A549 (cell line): ENCODE data around the gene OR2A14. TPM values are rescaled to one million over a fixed set of nuclear protein-coding genes. Genes with fewer than 3 reads are reported as not detected.

Experiments
- ATAC-seq, 2 experiments: fragments of 200-7000 bp in 1 of 2; fragments of >200 bp in 1 of 2; cut with Nextera tagmentation in 1 of 2; cut with Tn5 transposase in 1 of 2; 3 replicates each; pipeline versions ENCODE4 v1.8.0 to v1.9.1; 2018 to 2020; ENCODE audit warnings: mild to moderate bottlenecking in 1 of 2, moderate library complexity in 1 of 2
- CTCF ChIA-PET: fragments of 300-600 bp; sonication (Branson Sonifier 250); formaldehyde crosslinking; extraction: SDS; loops from one replicate; lab custom pipeline; 2021; ENCODE audit warnings: antibody characterized with exemption, inconsistent platforms; lab: Yijun Ruan, JAX
- POLR2A ChIA-PET: fragments of 350-600 bp; formaldehyde crosslinking; extraction: SDS; loops from one replicate; lab custom pipeline; 2021; ENCODE audit warnings: antibody characterized with exemption, inconsistent platforms; lab: Yijun Ruan, JAX
- DNase-seq, 2 experiments: peaks; one replicate each; pipeline versions ENCODE4 v3.0.0 to v3.0.0-alpha.2; 2011 to 2016; ENCODE audit warnings: low read depth in 1 of 2, low spot score in 1 of 2
- FAIRE-seq: peaks from 2 replicates; lab custom pipeline; 2011; peaks lifted over from hg19 to GRCh38; lab: Jason Lieb, UNC
- H3K27ac ChIP-seq, 2 experiments: fragments of >200 bp; sonication (Bioruptor Twin); formaldehyde crosslinking; 3 replicates each; pipeline ENCODE4 v1.5.1; 2016 to 2017
- H3K4me1 ChIP-seq: fragments of >200 bp; sonication (Bioruptor Twin); formaldehyde crosslinking; 3 replicates; pipeline ENCODE4 v1.6.1; 2016
- H3K4me2 ChIP-seq: fragments of >200 bp; sonication (Bioruptor Twin); formaldehyde crosslinking; 3 replicates; pipeline ENCODE4 v1.6.1; 2016
- H3K4me3 ChIP-seq: fragments of >200 bp; sonication (Bioruptor Twin); formaldehyde crosslinking; 3 replicates; pipeline ENCODE4 v1.5.1; 2016
- H3K9me3 ChIP-seq: fragments of >200 bp; sonication (Bioruptor Twin); formaldehyde crosslinking; 3 replicates; pipeline ENCODE4 v1.6.1; 2016
- ATOH8 ChIP-seq: fragments of 250-450 bp; sonication (Bioruptor Pico); IDR thresholded peaks from 2 replicates; pipeline ENCODE4 v1.5.0; 2020; ENCODE audit warnings: low read depth, mild to moderate bottlenecking, moderate library complexity
- E2F6 ChIP-seq: IDR thresholded peaks from 2 replicates; pipeline ENCODE4 v1.6.1; 2012; ENCODE audit warnings: low read depth, borderline replicate concordance
- ELK1 ChIP-seq: fragments of 150-350 bp; IDR thresholded peaks from 2 replicates; pipeline ENCODE4 v1.6.1; 2014; ENCODE audit warnings: low read depth, mild to moderate bottlenecking, low read length
- FOXS1 ChIP-seq: fragments of 250-450 bp; sonication (Bioruptor Pico); IDR thresholded peaks from 2 replicates; pipeline ENCODE4 v1.5.0; 2020; ENCODE audit warnings: mild to moderate bottlenecking, moderate library complexity
- GATA3 ChIP-seq: IDR thresholded peaks from 2 replicates; pipeline ENCODE4 v1.6.1; 2012; ENCODE audit warnings: borderline replicate concordance
- HMGXB4 ChIP-seq: fragments of 250-450 bp; sonication (Bioruptor Pico); IDR thresholded peaks from 2 replicates; pipeline ENCODE4 v1.5.0; 2021; ENCODE audit warnings: mild to moderate bottlenecking, moderate library complexity, borderline replicate concordance
- JUN ChIP-seq, 2 experiments: fragments of >200 bp; sonication (Bioruptor Twin); formaldehyde crosslinking; IDR thresholded peaks; 2 replicates in 1 of 2; 3 replicates in 1 of 2; pipeline ENCODE4 v1.6.1; 2016 to 2017
- MAX ChIP-seq: IDR thresholded peaks from 2 replicates; pipeline ENCODE4 v1.6.1; 2012
- RAD21 ChIP-seq, 2 experiments: fragments of >200 bp in 1 of 2; sonication (Bioruptor Twin) in 1 of 2; formaldehyde crosslinking in 1 of 2; IDR thresholded peaks in 1 of 2; conservative IDR thresholded peaks in 1 of 2; 2 replicates in 1 of 2; 3 replicates in 1 of 2; pipeline ENCODE4 v1.6.1; 2012 to 2018; ENCODE audit warnings: inconsistent platforms in 1 of 2
- REST ChIP-seq: fragments of 200-600 bp; sonication (generic); IDR thresholded peaks from 2 replicates; pipeline ENCODE4 v1.6.1; 2016; ENCODE audit warnings: antibody characterized with exemption, mild to moderate bottlenecking, moderate library complexity
- SREBF2 ChIP-seq: fragments of 450-650 bp; IDR thresholded peaks from 2 replicates; pipeline ENCODE4 v1.6.1; 2014; ENCODE audit warnings: mild to moderate bottlenecking, moderate library complexity
- ZC3H11A ChIP-seq: fragments of 450-650 bp; IDR thresholded peaks from 2 replicates; pipeline ENCODE4 v1.6.1; 2014; ENCODE audit warnings: antibody characterized with exemption, mild to moderate bottlenecking
- polyA plus RNA-seq, 4 experiments: library from polyadenylated mRNA; depleted of rRNA in 3 of 4; stranded (reverse); fragments of >200 nt; fragmentation: RNase III in 1 of 4; extraction: RNeasy Plus Mini Kit Qiagen cat#74134 plus additional on column Dnase treatment in 1 of 4; gene quantifications; 2 replicates in 3 of 4; 3 replicates in 1 of 4; pipeline ENCODE4 v1.2.3, GENCODE V29; 2011 to 2017

Gene OR2A14
- polyA plus RNA-seq, 2 of the 4 experiments (the other 2 are of a cell fraction) = not detected

- TF ChIP-seq ELK1 = no peak
- no peak for TF ChIP-seq FOXS1 (CRISPR knock-in tag)
Measured at GRCh38 chr7:144102041-144102440, 20.9 kb upstream of the OR2A14 start (continued).

GRCh38 chr7:144105211-144105610 lies 17.8 kb upstream of the OR2A14 start:
- FAIRE-seq = no peak

More at GRCh38 chr7:144105211-144105610, 17.8 kb upstream of the OR2A14 start:
- ChIA-PET POLR2A (no interaction called here), CTCF (interaction anchor here (1.1 kb wide), 1 partner anchor 23 kb away, joined by 5 read pairs; no protein-coding TSS in a partner anchor)
- no peak for ATAC-seq
- DNase-seq = no peak
- H3K4me3 ChIP-seq = no peak overlapping the region
- no peak overlapping the region for H3K27ac ChIP-seq
- no peak overlapping the region for H3K4me2 ChIP-seq
- H3K4me1 ChIP-seq = no peaks in the 10 kb centered on the region
- TF ChIP-seq GATA3 (no peak), JUN (IDR thresholded peaks at IDR 0.05) (no peak), E2F6 (no peak), ATOH8 (CRISPR knock-in tag) (no peak), REST (no peak), RAD21 (conservative IDR thresholded peaks at IDR 0.05 in 1 of 2, IDR thresholded peaks at IDR 0.05 in 1 of 2) (no peak), MAX (no peak), ZC3H11A (no peak), SREBF2 (no peak), FOXS1 (CRISPR knock-in tag) (no peak), HMGXB4 (CRISPR knock-in tag) (no peak)
- H3K9me3 ChIP-seq = no peaks in the 10 kb centered on the region
